Sigmoid colon (tissue), 7 donors: ENCODE data around the gene ARHGEF7. TPM values are rescaled to one million over a fixed set of nuclear protein-coding genes. Genes with fewer than 3 reads are reported as not detected.

Experiments used
- DNase-seq: peaks from one replicate; pipeline ENCODE4 v3.0.0-alpha.2; 2019
- H3K27ac ChIP-seq, 4 donors: fragments of 200-600 bp; sonication (generic); one replicate each; pipeline ENCODE4 v1.5.1; 2016 to 2019; ENCODE audit warnings: mild to moderate bottlenecking in 1 of 4
- H3K27me3 ChIP-seq, 3 donors: fragments of 200-600 bp; sonication (generic); one replicate each; pipeline ENCODE4 v1.5.1; 2019; ENCODE audit warnings: mild to moderate bottlenecking in 1 of 3
- H3K36me3 ChIP-seq, 4 donors: fragments of 200-600 bp; sonication (generic); one replicate each; pipeline ENCODE4 v1.5.1; 2016 to 2019
- H3K4me1 ChIP-seq, 4 donors: fragments of 200-600 bp; sonication (generic); one replicate each; pipeline ENCODE4 v1.5.1; 2017 to 2019
- H3K4me3 ChIP-seq, 4 donors: fragments of 200-600 bp; sonication (generic); one replicate each; pipeline ENCODE4 v1.5.1; 2017 to 2019; ENCODE audit warnings: mild to moderate bottlenecking in 2 of 4, moderate library complexity in 1 of 4
- H3K9me3 ChIP-seq, 4 donors: fragments of 200-600 bp in 3 of 4; sonication (generic) in 3 of 4; one replicate each; pipeline versions ENCODE4 v1.5.1 to v1.6.1; 2013 to 2019
- CTCF ChIP-seq, 4 experiments: fragments of 450-650 bp in 3 of 4; fragments of 200-600 bp in 1 of 4; IDR thresholded peaks; one replicate each; pipeline ENCODE4 v1.5.1; 2016 to 2019; ENCODE audit warnings: antibody characterized with exemption in 4 of 4, mild to moderate bottlenecking in 3 of 4, moderate library complexity in 2 of 4
- EP300 ChIP-seq, 4 donors: sonication (generic); formaldehyde crosslinking; IDR thresholded peaks; one replicate each; pipeline ENCODE4 v1.6.1; 2017; ENCODE audit warnings: antibody characterized with exemption in 4 of 4
- POLR2A ChIP-seq, 2 donors: fragments of 450-650 bp; IDR thresholded peaks; one replicate each; pipeline ENCODE4 v1.6.1; 2016; ENCODE audit warnings: antibody characterized with exemption in 2 of 2, mild to moderate bottlenecking in 2 of 2, moderate library complexity in 2 of 2
- POLR2AphosphoS5 ChIP-seq, 4 donors: sonication (generic); formaldehyde crosslinking; IDR thresholded peaks; one replicate each; pipeline ENCODE4 v1.6.1; 2017; ENCODE audit warnings: antibody characterized with exemption in 4 of 4
- WGBS, 2 donors: extraction: QIAGEN DNeasy Blood & Tissue Kit; methylation state at CpG; one replicate each; pipeline ENCODE4 v1.1.7; 2013; 5-methylcytosine and 5-hydroxymethylcytosine counted together
- intact Hi-C: fragments of 100-400 bp; cut with DNase I; formaldehyde crosslinking; loops from one replicate; pipeline ENCODE4 v1.15.1; 2023
- polyA plus RNA-seq, 3 donors: library from polyadenylated mRNA; stranded (reverse); fragments of 200-250 nt; gene quantifications; one replicate each; pipeline ENCODE4 v1.2.3, GENCODE V29; 2013
- total RNA-seq, 4 donors: library from RNA; depleted of rRNA; stranded (reverse); fragments of >200 nt; gene quantifications; one replicate each; pipeline ENCODE4 v1.1.0, GENCODE V29; 2016
- donor health status: healthy with polysubstance abuse.
- donor health status: Bipolar disorder and iron deficiency.
- donor health status: healthy.

The ARHGEF7 gene
- total and polyA plus RNA-seq, 7 donors: 8.4 to 79.8 (median 41.0) TPM

GRCh38 chr13:111130116-111130508, 15.0 kb downstream of the ARHGEF7 start:
- H3K4me1 ChIP-seq: no peaks in the 10 kb centered on the region
- WGBS, 2 donors: 33 to 77% methylated on average over 5 of the region's 5 CpGs
- H3K9me3 ChIP-seq: no peaks in the 10 kb centered on the region
- no peak for TF ChIP-seq CTCF (IDR thresholded peaks at IDR 0.05)
- TF ChIP-seq POLR2AphosphoS5 (IDR thresholded peaks at IDR 0.05): no peak
- no peak for TF ChIP-seq EP300 (IDR thresholded peaks at IDR 0.05)
- DNase-seq: no peak
- H3K27me3 ChIP-seq: no peaks in the 10 kb centered on the region
- H3K27ac ChIP-seq: no peak overlapping the region
- no peak overlapping the region for H3K4me3 ChIP-seq
- H3K36me3 ChIP-seq: no peaks in the 10 kb centered on the region
- intact Hi-C loops: no loop called here

GRCh38 chr13:111131048-111131447, 15.9 kb downstream of the ARHGEF7 start:
- Histone ChIP-seq H3K27me3 (no peaks in the 10 kb centered on the region), H3K4me1 (no peaks in the 10 kb centered on the region), H3K9me3 (no peaks in the 10 kb centered on the region), H3K36me3 (no peaks in the 10 kb centered on the region), H3K27ac (no peak overlapping the region), H3K4me3 (no peak overlapping the region)
- DNase-seq: no peak
- intact Hi-C loops: no loop called here
- no peak for TF ChIP-seq POLR2A (IDR thresholded peaks at IDR 0.05)
- no peak for TF ChIP-seq EP300 (IDR thresholded peaks at IDR 0.05)
- TF ChIP-seq POLR2AphosphoS5 (IDR thresholded peaks at IDR 0.05): no peak
- no peak for TF ChIP-seq CTCF (IDR thresholded peaks at IDR 0.05)
- 90 to 91% methylated on average over 10 of the region's 10 CpGs for WGBS, 2 donors

DNA sequence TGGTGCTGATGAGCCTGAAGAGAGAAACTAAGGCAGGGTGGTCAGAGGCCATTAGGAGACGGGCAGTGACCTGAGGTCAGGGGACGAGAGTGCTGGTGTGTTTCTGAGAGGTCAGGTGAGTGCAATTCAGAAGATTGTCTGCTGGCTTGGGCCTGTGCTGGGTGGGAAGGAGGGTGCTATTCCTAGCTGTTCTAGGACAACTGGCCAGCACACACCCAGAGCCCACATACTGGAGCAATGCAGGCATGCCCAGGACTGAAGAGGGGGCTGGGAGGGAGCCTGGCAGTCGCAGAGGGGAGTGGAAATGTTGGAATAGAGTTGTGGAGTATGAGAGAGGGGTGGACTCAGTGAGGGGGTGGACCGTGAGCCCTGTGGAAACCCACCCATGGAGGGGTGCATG, 16.5 kb downstream of the ARHGEF7 start:
- no peak for TF ChIP-seq CTCF (IDR thresholded peaks at IDR 0.05)
- TF ChIP-seq EP300 (IDR thresholded peaks at IDR 0.05): no peak
- TF ChIP-seq POLR2A (IDR thresholded peaks at IDR 0.05): no peak
- no peak for TF ChIP-seq POLR2AphosphoS5 (IDR thresholded peaks at IDR 0.05)
- Histone ChIP-seq H3K4me3 (no peak overlapping the region), H3K27ac (no peak overlapping the region), H3K27me3 (no peaks in the 10 kb centered on the region), H3K36me3 (no peaks in the 10 kb centered on the region), H3K4me1 (no peaks in the 10 kb centered on the region), H3K9me3 (no peaks in the 10 kb centered on the region)
- intact Hi-C loops: no loop called here
- DNase-seq: no peak
- 75% methylated on average over 4 of the region's 4 CpGs for WGBS, 2 donors

GRCh38 chr13:111132948-111133347, 17.8 kb downstream of the ARHGEF7 start:
- DNase-seq: no peak
- H3K36me3 ChIP-seq: no peaks in the 10 kb centered on the region
- H3K27ac ChIP-seq: no peak overlapping the region
- intact Hi-C loops: no loop called here
- no peak overlapping the region for H3K4me3 ChIP-seq
- no peaks in the 10 kb centered on the region for H3K27me3 ChIP-seq
- no peaks in the 10 kb centered on the region for H3K4me1 ChIP-seq
- WGBS, 2 donors: 89% methylated on average over 7 of the region's 7 CpGs
- TF ChIP-seq POLR2AphosphoS5 (IDR thresholded peaks at IDR 0.05) (no peak), POLR2A (IDR thresholded peaks at IDR 0.05) (no peak), EP300 (IDR thresholded peaks at IDR 0.05) (no peak), CTCF (IDR thresholded peaks at IDR 0.05) (no peak)
- no peaks in the 10 kb centered on the region for H3K9me3 ChIP-seq

DNA sequence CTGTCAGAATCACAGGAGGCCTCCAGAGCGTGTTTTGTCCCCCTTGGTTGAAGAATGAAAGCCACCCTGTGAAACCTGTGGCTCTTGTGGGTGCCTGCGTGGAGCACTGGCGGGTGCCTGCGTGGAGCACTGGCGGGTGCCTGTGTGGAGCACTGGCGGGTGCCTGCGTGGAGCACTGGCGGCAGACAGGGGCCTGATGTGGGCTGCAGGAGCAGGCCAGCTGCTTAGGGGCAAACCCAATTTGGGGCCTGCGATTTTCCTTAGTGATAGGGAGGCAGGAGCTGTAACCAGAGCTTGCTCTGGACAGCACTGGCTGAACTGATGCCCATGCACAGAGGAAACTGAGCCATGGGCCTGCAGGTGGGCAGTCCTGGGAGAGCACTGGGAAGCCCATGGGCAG, 24.3 kb downstream of the ARHGEF7 start:
- WGBS, 2 donors: 88 to 89% methylated on average over 9 of the region's 9 CpGs

More for the DNA sequence above, 24.3 kb downstream of the ARHGEF7 start:
- H3K4me3 ChIP-seq: no peak overlapping the region
- no peak for DNase-seq
- no peaks in the 10 kb centered on the region for H3K27me3 ChIP-seq
- no peak overlapping the region for H3K27ac ChIP-seq
- no peaks in the 10 kb centered on the region for H3K9me3 ChIP-seq
- H3K36me3 ChIP-seq: no peaks in the 10 kb centered on the region
- no peak for TF ChIP-seq POLR2AphosphoS5 (IDR thresholded peaks at IDR 0.05)
- no peak for TF ChIP-seq POLR2A (IDR thresholded peaks at IDR 0.05)
- no peak for TF ChIP-seq EP300 (IDR thresholded peaks at IDR 0.05)
- no peak for TF ChIP-seq CTCF (IDR thresholded peaks at IDR 0.05)
- H3K4me1 ChIP-seq: no peaks in the 10 kb centered on the region
- intact Hi-C loops: no loop called here
